ENCODE measurements around the gene SLC39A6. TPM values are rescaled to one million over a fixed set of nuclear protein-coding genes. Genes with fewer than 3 reads are reported as not detected.
A peak's percentile ranks its signal among the peaks of the same experiment; 100 is the strongest.
"Not testable (repeated sequence)": the region's sequence is repeated elsewhere in the genome, so short reads cannot be mapped to it uniquely, and the experiment has no call there.

Gene SLC39A6
- total RNA-seq, 1 donor from 2014 or later: 11.9 TPM

GRCh38 chr18:36066686-36067054, 62.5 kb downstream of the SLC39A6 start:
- H3K9me3 ChIP-seq (replicated peaks): no peaks in the 10 kb centered on the region
- no peaks in the 10 kb centered on the region for H3K36me3 ChIP-seq
- H3K27ac ChIP-seq (replicated peaks): peak overlapping the region; percentile 88
- TF ChIP-seq CTCF (IDR thresholded peaks at IDR 0.05; ENCODE audit: borderline replicate concordance): no peak
- intact Hi-C loops (cut with micrococcal nuclease): no loop called here
- peaks cover 32% of the 10 kb centered on the region for H3K4me1 ChIP-seq
- peak overlapping the region; percentile 90 for H3K4me3 ChIP-seq
- H3K27me3 ChIP-seq (ENCODE audit: low read depth): no peaks in the 10 kb centered on the region
- no peak for DNase-seq

- no peak for DNase-seq
- no peaks in the 10 kb centered on the region for H3K9me3 ChIP-seq (replicated peaks)
- peaks cover 36% of the 10 kb centered on the region for H3K4me1 ChIP-seq
- intact Hi-C loops (cut with micrococcal nuclease): no loop called here
- H3K36me3 ChIP-seq: no peaks in the 10 kb centered on the region
- H3K27ac ChIP-seq (replicated peaks): no peak overlapping the region
- H3K4me3 ChIP-seq: peak overlapping the region; percentile 90
- no peaks in the 10 kb centered on the region for H3K27me3 ChIP-seq (ENCODE audit: low read depth)
- TF ChIP-seq CTCF (IDR thresholded peaks at IDR 0.05; ENCODE audit: borderline replicate concordance): no peak
Measured at GRCh38 chr18:36066001-36066400, 63.1 kb downstream of the SLC39A6 start.

GRCh38 chr18:36064809-36065079, 64.4 kb downstream of the SLC39A6 start:
- H3K4me3 ChIP-seq; intact Hi-C loops (cut with micrococcal nuclease); DNase-seq; H3K36me3 ChIP-seq; H3K27ac ChIP-seq (replicated peaks); H3K9me3 ChIP-seq (replicated peaks); H3K27me3 ChIP-seq (ENCODE audit: low read depth): not testable (repeated sequence)
- H3K4me1 ChIP-seq: peaks cover 38% of the 10 kb centered on the region

- no peak overlapping the region for H3K27ac ChIP-seq (replicated peaks)
- no peak for TF ChIP-seq CTCF (IDR thresholded peaks at IDR 0.05; ENCODE audit: borderline replicate concordance)
- intact Hi-C loops (cut with micrococcal nuclease): no loop called here
- H3K4me3 ChIP-seq: no peak overlapping the region
- H3K36me3 ChIP-seq: no peaks in the 10 kb centered on the region
- no peaks in the 10 kb centered on the region for H3K9me3 ChIP-seq (replicated peaks)
- H3K4me1 ChIP-seq: peaks cover 38% of the 10 kb centered on the region
- no peaks in the 10 kb centered on the region for H3K27me3 ChIP-seq (ENCODE audit: low read depth)
- DNase-seq: no peak
Measured at GRCh38 chr18:36064027-36064808, 64.9 kb downstream of the SLC39A6 start.

- H3K9me3 ChIP-seq (replicated peaks): no peaks in the 10 kb centered on the region
- intact Hi-C loops (cut with micrococcal nuclease): no loop called here
Measured at GRCh38 chr18:36058674-36059073, 70.5 kb downstream of the SLC39A6 start.

More at GRCh38 chr18:36058674-36059073, 70.5 kb downstream of the SLC39A6 start:
- Histone ChIP-seq H3K4me3 (no peak overlapping the region), H3K36me3 (no peaks in the 10 kb centered on the region), H3K27me3 (ENCODE audit: low read depth) (no peaks in the 10 kb centered on the region), H3K4me1 (peaks cover 25% of the 10 kb centered on the region), H3K27ac (replicated peaks) (no peak overlapping the region)
- DNase-seq: no peak
- no peak for TF ChIP-seq CTCF (IDR thresholded peaks at IDR 0.05; ENCODE audit: borderline replicate concordance)

Other genes with a start within 250 kb of the SLC39A6 start
- 53.4 TPM for gene RPRD1A, start 61.8 kb downstream of the SLC39A6 start, total RNA-seq
- gene ELP2, start 559 bp upstream of the SLC39A6 start, total RNA-seq: 49.7 TPM
- 0.33 TPM for gene MOCOS, start 58.2 kb upstream of the SLC39A6 start, total RNA-seq
- 346 TPM for gene FHOD3, start 168.4 kb upstream of the SLC39A6 start, total RNA-seq